SU-DHL-6 (cell line): ENCODE results near the gene MAML3.

Experiments
- EZH2phosphoT487 ChIP-seq: fragments of 200-600 bp; sonication (generic), shearing (Covaris generic); conservative IDR thresholded peaks from 2 replicates; pipeline ENCODE4 v1.6.1; 2018; ENCODE audit warnings: mild to moderate bottlenecking, antibody characterized with exemption, low read length, moderate library complexity, mixed read lengths
- TF ChIP-seq, protein P1 (sequence below): fragments of 200-600 bp; sonication (generic); IDR thresholded peaks from one replicate; pipeline ENCODE4 v1.5.1; 2017; ENCODE audit warnings: antibody characterized with exemption, mild to moderate bottlenecking, low read length, moderate library complexity; ENCODE audit not compliant: insufficient read depth, poor library complexity, severe bottlenecking

- TF ChIP-seq, protein P1, sequence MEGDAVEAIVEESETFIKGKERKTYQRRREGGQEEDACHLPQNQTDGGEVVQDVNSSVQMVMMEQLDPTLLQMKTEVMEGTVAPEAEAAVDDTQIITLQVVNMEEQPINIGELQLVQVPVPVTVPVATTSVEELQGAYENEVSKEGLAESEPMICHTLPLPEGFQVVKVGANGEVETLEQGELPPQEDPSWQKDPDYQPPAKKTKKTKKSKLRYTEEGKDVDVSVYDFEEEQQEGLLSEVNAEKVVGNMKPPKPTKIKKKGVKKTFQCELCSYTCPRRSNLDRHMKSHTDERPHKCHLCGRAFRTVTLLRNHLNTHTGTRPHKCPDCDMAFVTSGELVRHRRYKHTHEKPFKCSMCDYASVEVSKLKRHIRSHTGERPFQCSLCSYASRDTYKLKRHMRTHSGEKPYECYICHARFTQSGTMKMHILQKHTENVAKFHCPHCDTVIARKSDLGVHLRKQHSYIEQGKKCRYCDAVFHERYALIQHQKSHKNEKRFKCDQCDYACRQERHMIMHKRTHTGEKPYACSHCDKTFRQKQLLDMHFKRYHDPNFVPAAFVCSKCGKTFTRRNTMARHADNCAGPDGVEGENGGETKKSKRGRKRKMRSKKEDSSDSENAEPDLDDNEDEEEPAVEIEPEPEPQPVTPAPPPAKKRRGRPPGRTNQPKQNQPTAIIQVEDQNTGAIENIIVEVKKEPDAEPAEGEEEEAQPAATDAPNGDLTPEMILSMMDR: no peak
- no peak for TF ChIP-seq EZH2phosphoT487
Observed at GRCh38 chr4:139986106-139986505, 167.9 kb downstream of the MAML3 start.
